HG03135 (cell line): ENCODE results near the gene PFKM.
"Not testable (repeated sequence)": the region's sequence is repeated elsewhere in the genome, so short reads cannot be mapped to it uniquely, and the experiment has no call there.

ENCODE experiments used
- ATAC-seq: cut with Tn5 transposase; IDR thresholded peaks from one replicate; pipeline ENCODE4 v1.9.1; 2021; ENCODE audit warnings: mild to moderate bottlenecking, moderate library complexity; ENCODE audit not compliant: unreplicated experiment

PFKM gene

DNA sequence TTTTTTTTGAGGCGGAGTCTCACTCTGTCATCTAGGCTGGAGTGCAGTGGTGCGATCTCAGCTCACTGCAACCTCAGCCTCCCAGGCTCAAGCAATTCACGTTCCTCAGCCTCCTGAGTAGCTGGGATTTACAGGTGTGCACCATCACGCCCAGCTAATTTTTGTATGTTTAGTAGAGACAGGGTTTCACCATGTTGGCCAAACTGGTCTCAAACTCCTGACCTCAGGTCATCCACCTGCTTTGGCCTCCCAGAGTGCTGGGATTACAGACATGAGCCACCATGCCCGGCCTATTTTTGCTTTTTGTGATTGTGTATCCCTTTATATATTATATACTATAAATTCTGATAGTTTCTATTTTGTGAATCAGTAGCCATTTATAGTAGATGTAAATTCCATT lies 36.6 kb downstream of the PFKM start:
- ATAC-seq = not testable (repeated sequence)

DNA sequence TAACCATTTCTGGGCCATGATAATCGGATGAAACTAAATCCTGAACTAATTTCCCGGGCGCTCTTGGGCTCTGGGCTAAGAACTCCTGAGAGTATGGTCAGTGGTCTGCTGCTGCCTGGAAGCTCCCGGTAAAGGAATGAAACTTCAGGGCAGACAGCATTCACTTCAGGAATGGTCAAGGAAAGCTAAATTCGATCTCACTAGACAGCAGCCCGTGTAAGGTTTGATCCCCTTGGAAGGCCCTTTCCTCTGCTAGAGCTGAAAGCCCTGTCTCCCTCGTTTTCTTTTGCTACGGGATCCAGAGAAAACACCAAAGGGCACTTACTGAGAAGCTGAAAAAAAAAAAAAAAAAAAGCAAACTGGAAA lies 37.5 kb downstream of the PFKM start:
- no peak for ATAC-seq

DNA sequence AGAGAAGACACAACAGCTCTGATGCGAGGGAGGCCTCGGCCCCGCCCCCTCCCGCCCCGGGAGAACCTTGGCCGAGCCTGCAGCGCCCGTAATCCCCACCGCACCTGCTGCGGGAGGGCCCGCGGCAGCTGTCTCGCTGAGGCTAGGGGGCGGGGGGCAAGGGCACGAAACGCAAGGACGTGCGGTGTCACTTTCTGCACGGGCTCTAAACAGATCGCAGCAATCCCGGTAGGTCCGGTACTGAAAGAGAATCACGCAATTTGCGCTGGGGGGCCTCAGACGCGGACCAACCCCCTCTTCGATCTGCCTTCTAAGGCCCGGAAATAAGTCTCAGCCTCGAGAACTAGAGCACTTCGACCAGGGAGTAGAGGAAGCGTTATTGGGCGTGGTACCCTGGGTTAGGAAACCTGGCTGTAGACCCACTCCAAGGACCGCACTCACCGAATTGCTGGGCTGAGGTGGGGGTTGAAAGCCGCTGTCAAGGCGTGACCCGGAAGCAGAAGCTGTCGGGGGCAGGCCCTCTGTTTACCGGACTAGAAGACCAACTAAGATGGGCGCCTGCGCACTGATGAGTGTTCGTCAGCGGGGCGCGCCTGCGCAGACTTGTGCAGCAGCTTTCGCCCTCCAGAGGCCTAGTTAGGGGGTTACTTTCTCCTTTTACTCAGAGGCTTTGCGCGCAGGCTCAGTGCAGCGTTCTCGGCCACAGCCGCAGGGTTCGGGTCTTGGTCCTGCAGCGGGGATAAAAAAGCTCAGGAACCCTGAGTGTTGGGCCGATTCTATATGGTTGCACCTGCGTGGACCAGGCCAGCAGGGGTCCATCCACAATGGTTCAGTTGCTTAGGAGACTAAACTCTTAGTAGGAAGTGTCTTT lies 38.1 kb downstream of the PFKM start, which contains the start of gene ASB8:
Gene ASB8 (minus strand): TSS at position 498 of the 871 bp plus-strand sequence. CDS start 4,019 bp downstream, outside the sequence.
- peak; percentile 91 for ATAC-seq

DNA sequence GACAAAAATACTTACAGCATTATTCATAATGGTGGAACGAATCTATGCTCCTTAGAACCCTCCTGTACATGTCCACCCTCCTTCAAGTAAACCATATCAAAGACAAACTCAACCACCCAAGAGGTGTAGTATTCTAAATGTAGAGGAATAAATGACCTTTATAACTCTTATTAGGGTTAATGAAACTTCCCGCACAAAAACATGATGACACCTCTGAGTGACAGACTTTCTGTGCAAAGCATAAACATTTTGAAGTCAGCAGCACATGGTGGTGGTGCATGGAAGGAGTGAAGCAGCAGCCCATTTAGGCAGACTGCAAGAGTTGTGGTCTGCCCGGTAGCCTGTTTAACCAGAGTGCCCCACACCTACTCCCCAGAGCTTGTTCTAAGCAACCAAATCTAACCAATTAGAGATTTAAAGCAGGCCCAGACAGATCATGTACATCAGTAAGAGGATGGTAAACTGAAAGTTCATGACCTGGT lies 38.8 kb downstream of the PFKM start:
- ATAC-seq = no peak

DNA sequence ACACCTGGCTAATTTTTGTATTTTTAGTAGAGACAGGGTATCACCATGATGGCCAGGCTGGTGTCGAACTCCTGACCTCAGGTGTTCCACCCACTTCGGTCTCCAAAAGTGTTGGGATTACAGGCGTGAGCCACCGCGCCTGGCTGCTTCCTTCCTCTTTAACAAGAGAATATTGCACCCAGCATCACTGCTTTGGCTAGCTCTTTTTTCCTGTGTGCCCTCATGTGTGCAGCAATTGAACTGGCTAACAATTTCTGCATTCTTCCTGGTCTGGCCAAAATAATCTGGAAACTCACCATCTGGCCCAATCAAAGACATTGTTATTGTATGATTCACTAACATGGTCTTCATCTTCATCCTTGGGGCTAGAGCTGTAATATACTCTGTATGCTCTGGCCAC lies 40.9 kb downstream of the PFKM start:
- no peak for ATAC-seq

DNA sequence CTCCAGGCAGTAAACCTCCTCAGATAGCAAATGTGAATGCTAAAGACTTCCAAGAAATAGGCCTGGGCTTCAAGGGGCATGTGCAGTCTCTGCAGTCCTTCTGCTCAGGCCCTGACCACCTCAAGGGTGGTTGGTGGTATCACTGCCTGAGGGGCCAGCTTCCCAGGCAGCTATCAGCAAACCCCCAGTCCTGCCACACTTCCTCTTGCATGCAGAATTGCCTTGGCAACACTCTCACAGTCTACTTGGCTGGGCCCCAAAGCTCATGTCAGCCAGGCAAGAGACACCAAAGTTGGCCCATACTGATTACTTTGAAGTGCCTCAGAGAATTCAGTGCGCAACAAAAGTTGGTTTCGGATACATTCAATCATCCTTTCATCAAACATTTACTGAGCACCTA lies 41.6 kb downstream of the PFKM start:
- ATAC-seq = no peak

DNA sequence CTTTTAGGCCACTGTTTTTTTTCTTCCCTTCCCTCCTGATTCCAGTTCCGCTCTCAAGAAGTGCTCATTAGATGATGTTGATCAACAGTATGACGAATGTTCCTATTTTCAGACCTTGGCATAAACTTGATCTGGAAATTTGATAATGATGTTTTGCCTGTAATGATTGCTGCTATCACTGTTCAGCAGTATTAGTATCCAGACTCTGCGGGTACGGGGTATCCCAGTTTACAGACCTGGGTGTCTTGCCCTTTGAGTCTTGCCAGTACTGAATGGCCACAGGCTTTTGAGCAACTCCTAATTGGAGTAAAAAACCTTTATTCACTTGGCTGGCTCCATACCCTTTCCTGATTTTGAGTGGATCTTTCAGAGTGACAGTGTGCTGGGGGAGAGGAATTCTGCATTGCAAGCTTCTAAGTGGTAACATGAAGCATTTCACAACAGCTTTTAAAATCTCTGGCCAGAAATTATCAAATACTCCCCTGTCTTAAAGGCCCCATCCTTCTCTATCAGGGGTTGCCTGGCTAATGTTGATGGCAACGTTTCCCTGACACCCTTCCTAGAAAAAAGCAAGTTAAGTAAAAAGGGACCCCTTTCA lies 44.1 kb downstream of the PFKM start:
- ATAC-seq = no peak

DNA sequence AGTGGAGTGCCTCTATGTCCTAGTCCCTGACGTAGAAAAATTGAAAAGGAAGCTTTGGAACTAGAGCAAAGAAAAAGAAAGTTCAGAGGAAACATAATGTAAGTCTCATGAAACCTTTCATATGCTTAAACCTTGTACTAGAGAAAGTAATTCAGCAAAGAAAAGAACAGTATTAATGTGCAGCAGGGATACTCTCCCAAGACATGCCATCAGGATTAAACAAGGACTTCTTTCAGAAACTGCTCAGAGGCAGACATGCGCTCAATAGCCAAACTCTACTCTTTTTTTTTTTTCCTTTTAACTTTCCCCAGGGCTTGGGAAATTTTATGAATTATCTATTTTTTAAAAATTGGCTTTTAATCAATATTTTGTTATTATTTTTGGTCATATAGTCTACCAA lies 45.3 kb downstream of the PFKM start:
- no peak for ATAC-seq

DNA sequence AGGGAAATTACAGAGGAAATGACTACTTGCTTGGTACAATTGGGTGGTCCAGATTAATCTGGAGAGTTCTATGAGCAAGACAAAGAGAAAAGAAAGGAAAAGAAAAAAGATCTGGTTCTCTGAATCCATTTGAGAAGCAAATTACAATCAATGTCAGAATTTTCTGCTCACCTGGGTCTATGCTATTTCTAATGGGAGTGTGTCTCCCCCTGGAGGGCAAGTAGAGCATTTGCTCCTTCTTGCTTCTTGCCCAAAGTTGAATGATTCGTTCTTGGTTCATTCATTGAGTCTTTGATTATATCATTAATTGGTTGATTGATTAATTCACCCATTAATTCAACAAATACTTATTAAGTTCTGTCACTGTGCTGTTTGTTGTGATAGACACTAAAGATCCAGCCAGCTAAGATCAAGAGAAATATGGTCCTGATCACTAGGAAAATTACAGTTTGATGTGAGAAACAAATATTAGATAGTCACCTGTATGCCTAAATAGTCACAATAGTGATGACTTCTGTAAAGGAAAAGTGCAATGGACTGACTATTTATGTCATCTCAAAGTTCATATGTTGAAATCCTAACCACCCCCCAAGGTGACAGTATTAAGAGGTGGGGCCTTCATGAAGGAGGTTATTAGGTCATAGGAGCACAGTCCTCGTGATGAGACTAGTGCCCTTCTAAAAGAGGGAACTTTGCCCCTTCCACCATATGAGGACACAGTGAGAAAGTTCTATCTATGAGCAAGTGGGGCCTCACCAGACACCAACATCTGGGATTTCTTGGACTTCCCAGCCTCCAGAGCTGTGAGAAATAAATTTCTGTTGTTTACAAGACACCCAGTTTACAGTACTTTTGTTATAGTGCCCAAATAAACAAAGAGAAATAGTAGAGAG lies 46.2 kb downstream of the PFKM start:
- peak; percentile 60 for ATAC-seq

DNA sequence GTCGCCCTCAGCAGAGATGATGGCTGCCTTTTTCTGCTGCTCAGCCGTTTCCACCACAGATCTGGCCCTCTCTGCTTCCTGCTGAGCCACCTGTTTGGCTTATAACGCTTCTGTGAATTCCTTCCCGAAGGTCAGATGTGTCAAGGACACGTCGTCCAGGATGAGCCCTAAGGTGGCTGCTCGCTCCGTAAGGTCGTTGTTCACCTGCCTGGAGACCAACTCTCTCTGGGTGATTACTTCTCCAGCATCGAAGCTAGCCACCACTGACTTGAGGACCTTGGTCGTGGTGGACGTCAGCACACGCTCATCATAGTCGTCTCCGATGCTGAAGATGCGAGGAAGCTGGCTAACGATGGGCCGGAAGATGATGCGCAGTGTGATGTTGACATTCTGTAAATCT lies 49.8 kb downstream of the PFKM start:
- ATAC-seq = no peak

DNA sequence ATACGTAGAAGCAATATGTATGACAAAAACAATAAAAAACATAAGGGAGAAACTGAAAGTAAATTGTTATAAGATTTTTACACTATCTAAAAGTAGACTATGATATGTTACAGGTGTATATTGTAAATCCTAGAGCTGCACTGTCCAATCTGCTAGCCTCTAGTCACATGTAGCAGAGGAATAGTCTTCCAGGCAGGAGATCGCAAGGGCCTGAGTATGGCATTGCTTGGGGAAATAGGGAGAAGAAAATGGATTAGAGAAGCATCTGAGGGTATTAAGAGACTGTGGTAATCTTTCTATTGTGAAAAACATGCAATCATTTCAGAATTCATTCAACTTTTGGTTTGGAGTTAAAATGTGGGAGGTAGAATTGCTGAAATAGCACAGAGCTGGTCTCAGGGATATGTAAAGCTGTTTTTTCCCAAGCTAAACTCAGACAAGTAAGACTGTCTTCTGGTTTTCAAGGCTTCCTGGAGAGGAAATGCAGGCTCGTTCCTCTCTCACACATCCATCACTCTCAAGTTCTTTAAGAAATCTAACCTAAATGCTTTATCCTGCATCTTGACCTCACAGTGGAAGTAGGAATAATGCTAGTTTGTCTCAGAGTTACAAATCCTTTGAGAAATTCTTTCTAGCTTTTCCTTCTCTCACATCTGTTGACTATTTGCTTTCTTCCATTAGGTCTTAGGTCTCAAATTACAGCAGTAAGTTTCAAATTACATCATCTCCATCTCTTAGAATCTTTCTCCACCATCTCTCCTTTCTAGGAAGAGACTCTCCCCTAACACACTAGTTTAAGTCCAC lies 56.7 kb downstream of the PFKM start:
- no peak for ATAC-seq

DNA sequence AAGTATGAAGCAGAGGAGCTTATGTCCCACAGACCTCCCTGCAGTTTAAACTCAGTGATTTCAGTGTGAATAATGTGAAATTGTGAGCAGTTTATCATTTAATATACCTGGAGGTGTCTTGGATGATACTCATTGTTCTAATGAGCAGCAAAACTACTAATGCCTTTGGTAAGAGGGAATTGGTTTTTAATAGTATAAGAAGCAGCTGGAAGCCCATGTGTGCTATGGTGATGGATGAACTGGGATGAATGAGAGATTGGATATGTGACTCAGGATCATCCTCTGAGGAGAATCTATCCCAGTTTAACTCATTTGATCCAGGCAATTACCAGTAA lies 57.2 kb downstream of the PFKM start:
- ATAC-seq = no peak

DNA sequence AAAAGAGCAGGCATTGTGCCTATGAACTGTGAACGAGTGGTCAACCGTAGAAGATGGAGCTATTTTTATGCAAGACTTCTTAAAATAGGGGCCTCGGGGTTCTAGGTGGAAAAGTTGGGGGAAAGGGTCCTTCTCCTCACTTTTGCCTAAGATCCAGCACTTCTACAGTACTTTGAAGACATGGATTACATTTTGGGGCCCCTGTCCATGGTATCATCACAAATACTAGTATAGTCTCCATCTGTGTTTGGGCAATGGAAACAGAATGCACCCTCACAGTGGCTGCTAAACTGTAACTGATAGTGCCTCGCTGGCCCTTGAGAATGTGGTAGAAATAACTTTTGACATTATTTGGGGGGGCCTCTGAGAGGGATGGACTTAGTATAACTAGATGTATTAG lies 58.8 kb downstream of the PFKM start:
- no peak for ATAC-seq

DNA sequence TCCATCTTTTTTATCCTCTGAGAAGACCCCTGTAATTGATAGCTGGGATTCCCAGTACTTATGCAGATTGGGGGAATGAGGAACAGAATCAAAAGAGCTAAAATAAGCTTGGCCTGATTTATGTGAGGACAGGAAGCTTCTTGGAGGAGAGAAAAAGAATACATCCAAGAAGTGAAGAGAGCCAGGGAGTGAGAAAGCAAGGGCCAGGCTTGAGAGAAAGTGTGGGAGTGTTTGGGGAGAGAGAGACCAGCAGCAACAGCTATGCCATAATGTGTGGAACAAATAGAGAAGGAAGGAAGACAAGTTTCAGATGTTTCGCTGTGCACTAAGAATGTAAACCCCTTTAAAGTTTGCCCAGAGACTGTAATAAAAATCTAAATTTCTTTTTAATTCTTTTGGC lies 60.3 kb downstream of the PFKM start:
- no peak for ATAC-seq

DNA sequence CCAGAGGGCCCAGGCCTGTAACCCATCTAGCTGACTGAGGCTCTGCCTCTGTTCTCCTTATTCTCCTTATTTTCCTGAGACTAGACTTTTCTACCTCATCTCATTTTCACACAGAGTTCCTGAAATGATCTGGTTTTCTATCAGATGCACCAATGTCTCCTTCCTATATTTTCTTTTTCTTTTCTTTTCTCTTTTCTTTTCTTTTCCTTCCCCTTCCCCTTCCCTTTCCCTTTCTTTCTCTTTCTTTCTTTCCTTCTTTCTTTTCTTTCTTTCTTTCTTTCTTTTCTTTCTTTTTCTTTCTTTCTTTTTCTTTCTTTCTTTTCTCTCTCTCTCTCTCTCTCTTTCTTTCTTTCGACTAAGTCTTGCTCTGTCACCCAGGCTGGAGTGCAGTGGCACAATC lies 61.3 kb downstream of the PFKM start:
- no peak for ATAC-seq

DNA sequence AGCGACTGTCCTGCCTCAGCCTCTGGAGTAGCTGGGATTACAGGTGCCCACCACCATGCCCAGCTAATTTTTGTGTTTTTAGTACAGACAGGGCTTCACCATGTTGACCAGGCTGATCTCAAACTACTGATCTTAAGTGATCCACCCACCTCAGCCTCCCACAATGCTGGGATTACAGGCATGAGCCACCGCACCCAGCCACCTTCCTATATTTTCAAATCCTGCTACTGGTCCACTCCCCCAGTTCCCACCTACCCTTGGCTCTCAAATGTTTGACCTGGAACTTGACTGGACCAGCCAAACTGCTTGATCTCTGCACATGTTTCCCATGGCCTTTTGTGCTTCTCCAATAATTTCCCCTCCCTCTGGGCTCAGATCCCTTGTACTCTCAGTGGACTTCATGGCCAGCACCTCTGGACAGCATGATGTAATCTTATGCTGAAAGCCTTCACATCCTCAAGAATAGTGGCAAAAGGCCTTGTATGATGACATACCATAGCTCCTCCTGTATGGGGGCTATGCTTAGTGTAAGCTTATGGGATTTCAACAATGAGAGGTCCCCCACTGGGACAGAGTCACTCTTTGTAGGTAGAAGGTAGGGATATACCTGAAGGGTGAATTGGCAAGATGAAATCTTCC lies 61.8 kb downstream of the PFKM start:
- ATAC-seq = no peak

DNA sequence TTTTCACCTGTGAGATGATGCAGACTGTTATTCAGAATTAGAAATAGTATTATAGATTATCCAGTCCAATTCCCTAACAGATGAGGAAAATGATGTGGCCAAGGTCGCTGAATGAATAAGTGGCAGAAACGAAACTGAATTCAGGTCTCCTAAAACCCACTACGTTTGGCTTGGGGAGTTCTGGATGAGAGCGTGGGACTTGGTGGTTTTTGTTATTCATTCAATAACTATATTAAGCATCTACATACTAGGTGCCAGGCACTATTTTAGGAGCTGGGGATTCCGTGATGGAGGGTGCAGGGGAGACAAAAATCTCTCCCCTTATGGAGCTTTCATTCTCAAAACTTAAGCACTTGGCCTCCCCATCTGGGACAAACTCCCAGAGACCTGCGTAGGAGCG lies 63.5 kb downstream of the PFKM start:
- ATAC-seq = no peak

DNA sequence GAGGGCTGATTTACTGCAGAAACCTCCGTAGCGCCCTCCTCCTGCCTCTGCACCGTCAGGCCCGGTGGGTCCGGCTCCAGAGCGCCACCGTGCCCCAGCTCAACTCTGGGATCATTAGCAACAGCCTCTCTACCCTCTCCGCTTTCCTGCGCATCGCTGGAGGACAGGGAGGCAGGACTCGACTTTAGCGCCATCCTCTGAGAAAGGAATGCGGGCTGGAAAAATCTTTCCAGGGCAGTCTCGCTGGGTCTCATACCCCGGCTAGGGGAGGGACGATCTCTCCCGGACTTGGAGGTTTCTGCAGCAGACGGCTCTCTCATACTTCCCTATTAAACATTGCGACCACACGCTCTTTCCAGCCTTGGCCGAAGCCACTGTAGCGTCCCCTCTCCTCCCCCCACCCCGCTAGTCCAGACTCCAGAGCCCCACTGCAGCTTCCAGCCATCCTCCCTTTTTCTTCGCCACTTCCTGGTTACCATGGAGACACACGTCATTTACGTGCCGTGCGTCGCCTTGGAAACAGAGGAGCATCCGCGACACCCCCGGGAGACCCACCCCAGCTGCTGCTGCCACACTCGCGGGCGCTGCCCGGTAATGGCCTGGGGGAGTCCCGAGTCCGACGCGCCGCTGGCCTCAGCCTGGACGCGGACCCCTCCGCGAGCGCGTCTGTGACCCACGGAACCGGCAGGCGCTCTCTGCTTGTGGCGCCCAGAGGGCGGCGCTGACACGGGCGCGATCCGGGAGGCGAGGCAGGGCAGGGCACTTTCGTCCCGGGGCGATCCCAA lies 64.1 kb downstream of the PFKM start, which contains the start of gene CCDC184:
Gene CCDC184 (plus strand): TSS at position 554 of the 785 bp plus-strand sequence. CDS start 479 bp downstream, outside the sequence.
- ATAC-seq = peak; percentile 69

DNA sequence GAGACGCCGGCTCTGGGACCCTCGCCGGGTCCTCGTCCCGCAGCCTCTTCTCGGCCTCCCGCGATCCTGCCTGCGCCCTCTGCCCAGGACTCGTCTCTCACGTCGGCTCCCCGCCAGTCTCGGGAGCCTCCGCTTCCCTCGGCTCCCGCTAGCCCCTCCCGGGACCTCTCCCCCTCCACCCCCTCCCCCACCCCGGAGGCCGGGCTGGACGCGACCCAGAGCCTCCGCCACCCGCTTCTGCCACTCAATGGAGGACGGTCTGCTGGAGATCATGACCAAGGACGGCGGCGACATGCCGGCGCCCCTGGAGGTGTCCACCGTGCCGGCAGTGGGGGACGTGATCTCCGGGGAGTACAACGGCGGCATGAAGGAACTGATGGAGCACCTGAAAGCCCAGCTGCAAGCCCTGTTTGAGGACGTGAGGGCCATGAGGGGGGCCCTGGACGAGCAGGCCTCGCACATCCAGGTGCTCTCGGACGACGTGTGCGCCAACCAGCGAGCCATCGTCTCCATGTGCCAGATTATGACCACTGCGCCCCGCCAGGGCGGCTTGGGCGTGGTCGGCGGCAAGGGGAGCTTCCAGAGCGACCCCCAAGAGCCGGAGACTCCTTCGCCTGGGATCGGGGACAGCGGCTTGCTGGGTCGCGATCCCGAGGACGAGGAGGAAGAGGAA lies 64.8 kb downstream of the PFKM start:
- ATAC-seq = no peak
